PC-3 (cell line): ENCODE measurements around the gene RAB23. TPM values are rescaled to one million over a fixed set of nuclear protein-coding genes. Genes with fewer than 3 reads are reported as not detected.

ENCODE experiments used
- ATAC-seq: fragments of 200-7000 bp; cut with Tn5 transposase; 2 replicates; pipeline ENCODE4 v1.9.1; 2020; ENCODE audit warnings: mild to moderate bottlenecking, moderate library complexity
- BruUV-seq: library from RNA; stranded (reverse); fragments of 400-500 nt; replicated peaks from 2 replicates; lab custom pipeline; 2021; lab: Mats Ljungman, UMichigan
- CTCF ChIA-PET: fragments of 300-600 bp; sonication (Branson Sonifier 250); formaldehyde crosslinking; loops from one replicate; lab custom pipeline; 2022; ENCODE audit warnings: antibody characterized with exemption; lab: Charles Lee
- POLR2A ChIA-PET: fragments of 300-600 bp; sonication (Branson Sonifier 250); formaldehyde crosslinking; loops from one replicate; lab custom pipeline; 2022; ENCODE audit warnings: antibody characterized with exemption; ENCODE audit not compliant: unreplicated experiment; lab: Charles Lee
- DNase-seq: peaks from one replicate; pipeline ENCODE4 v3.0.0-alpha.2; 2015
- H2AFZ ChIP-seq: fragments of 300-600 bp; sonication (generic); 2 replicates; pipeline ENCODE4 v1.6.0; 2016; ENCODE audit warnings: antibody characterized with exemption, low read length
- H3F3A ChIP-seq: fragments of 300-600 bp; sonication (generic); one replicate; pipeline ENCODE4 v1.6.0; 2017; ENCODE audit warnings: antibody characterized with exemption, low read length, control low read depth, mild to moderate bottlenecking; ENCODE audit not compliant: unreplicated experiment
- H3K27ac ChIP-seq: fragments of 300-600 bp; sonication (generic); 2 replicates; pipeline ENCODE4 v1.5.1; 2016; ENCODE audit warnings: mild to moderate bottlenecking, low read length
- H3K27me3 ChIP-seq: fragments of 300-600 bp; sonication (generic); 2 replicates; pipeline ENCODE4 v1.6.1; 2016; ENCODE audit warnings: low read length, mixed read lengths
- H3K36me3 ChIP-seq: fragments of 300-600 bp; sonication (generic); 2 replicates; pipeline ENCODE4 v1.6.1; 2016; ENCODE audit warnings: low read depth, mixed run types, low read length, mixed read lengths
- H3K4me1 ChIP-seq: fragments of 300-600 bp; sonication (generic); 2 replicates; pipeline ENCODE4 v1.5.1; 2016; ENCODE audit warnings: low read length; ENCODE audit not compliant: insufficient read depth
- H3K4me2 ChIP-seq: fragments of 300-600 bp; sonication (generic); 2 replicates; pipeline ENCODE4 v1.6.0; 2016; ENCODE audit warnings: low read length
- H3K4me3 ChIP-seq: fragments of 300-600 bp; sonication (generic); 2 replicates; pipeline ENCODE4 v1.5.1; 2016; ENCODE audit warnings: mild to moderate bottlenecking, low read length, mixed read lengths
- H3K79me2 ChIP-seq: fragments of 300-600 bp; sonication (generic); 2 replicates; pipeline ENCODE4 v1.6.1; 2017; ENCODE audit warnings: low read length, mixed read lengths
- H3K9ac ChIP-seq: fragments of 300-600 bp; sonication (generic); 2 replicates; pipeline ENCODE4 v1.6.0; 2016; ENCODE audit warnings: mild to moderate bottlenecking, low read length
- H3K9me2 ChIP-seq: fragments of 300-600 bp; sonication (generic); replicated peaks from 2 replicates; pipeline ENCODE4 v1.6.1; 2016; ENCODE audit warnings: mixed run types, low read length, mixed read lengths
- H3K9me3 ChIP-seq: fragments of 300-600 bp; sonication (generic); 2 replicates; pipeline ENCODE4 v1.6.1; 2016; ENCODE audit warnings: low read length, mixed read lengths
- H4K20me1 ChIP-seq: fragments of 300-600 bp; sonication (generic); 2 replicates; pipeline ENCODE4 v1.6.1; 2016; ENCODE audit warnings: low read length, mixed read lengths
- CTCF ChIP-seq: fragments of 300-600 bp; sonication (generic); conservative IDR thresholded peaks from 2 replicates; pipeline ENCODE4 v1.5.1; 2017; ENCODE audit warnings: antibody characterized with exemption, low read depth, mild to moderate bottlenecking, low read length
- EZH2 ChIP-seq: fragments of 300-600 bp; sonication (generic); IDR thresholded peaks from one replicate; pipeline ENCODE4 v1.6.1; 2017; ENCODE audit warnings: antibody characterized with exemption, mild to moderate bottlenecking, low read length; ENCODE audit not compliant: unreplicated experiment
- EZH2phosphoT487 ChIP-seq: fragments of 300-600 bp; sonication (generic); IDR thresholded peaks from 2 replicates; pipeline ENCODE4 v1.6.1; 2018; ENCODE audit warnings: mild to moderate bottlenecking, antibody characterized with exemption, low read length, borderline replicate concordance
- intact Hi-C: fragments of 100-400 bp; cut with micrococcal nuclease; formaldehyde crosslinking; loops from 2 replicates; pipeline ENCODE4 v1.9.0; 2023
- total RNA-seq: library from RNA; depleted of rRNA; stranded (reverse); fragments of >200 nt; gene quantifications from 2 replicates; pipeline ENCODE4 v1.2.3, GENCODE V29; 2014

RAB23 gene
- total RNA-seq, 1 experiment from 2014 or later = 11.2 TPM

- Histone ChIP-seq H3K36me3 (no peaks in the 10 kb centered on the region), H3K4me3 (no peak overlapping the region), H3K4me1 (peaks cover 7% of the 10 kb centered on the region), H3K27ac (no peak overlapping the region), H2AFZ (no peak overlapping the region), H3K9me3 (no peaks in the 10 kb centered on the region), H3K4me2 (no peak overlapping the region), H3K79me2 (peaks cover 7% of the 10 kb centered on the region), H3K9ac (no peak overlapping the region), H3K27me3 (no peaks in the 10 kb centered on the region), H3F3A (no peaks in the 10 kb centered on the region), H4K20me1 (no peaks in the 10 kb centered on the region), H3K9me2 (no peaks in the 10 kb centered on the region)
- no TSS peak for BruUV-seq
- ChIA-PET CTCF (no interaction called here), POLR2A (no interaction called here)
- intact Hi-C loops = no loop called here
- TF ChIP-seq EZH2phosphoT487 = no peak
- TF ChIP-seq CTCF = no peak
- TF ChIP-seq EZH2 = no peak
- DNase-seq (no peak), ATAC-seq (no peak)
Measured at GRCh38 chr6:57226221-57226620, 4.1 kb upstream of the RAB23 start.

GRCh38 chr6:57224769-57225515, 2.8 kb upstream of the RAB23 start:
- H4K20me1 ChIP-seq = no peaks in the 10 kb centered on the region
- H3K4me2 ChIP-seq = no peak overlapping the region; the same call in 1 of the 2 replicates
- no peaks in the 10 kb centered on the region for H3K9me2 ChIP-seq
- intact Hi-C loops = no loop called here
- BruUV-seq = no TSS peak
- no peak overlapping the region for H3K9ac ChIP-seq
- peak; percentile 48 for DNase-seq
- no peaks in the 10 kb centered on the region for H3K36me3 ChIP-seq
- H3K27ac ChIP-seq = no peak overlapping the region
- no peak for ATAC-seq
- H3K9me3 ChIP-seq = no peaks in the 10 kb centered on the region
- ChIA-PET POLR2A (no interaction called here), CTCF (no interaction called here)
- peaks cover 19% of the 10 kb centered on the region for H3K79me2 ChIP-seq
- TF ChIP-seq EZH2phosphoT487 (no peak), EZH2 (no peak), CTCF (no peak)
- H3K4me3 ChIP-seq = no peak overlapping the region
- H3K4me1 ChIP-seq = peaks cover 7% of the 10 kb centered on the region
- H2AFZ ChIP-seq = no peak overlapping the region
- no peaks in the 10 kb centered on the region for H3F3A ChIP-seq
- no peaks in the 10 kb centered on the region for H3K27me3 ChIP-seq

GRCh38 chr6:57222743-57223077, 603 bp upstream of the RAB23 start:
- H3K4me1 ChIP-seq = peaks cover 7% of the 10 kb centered on the region
- TF ChIP-seq EZH2phosphoT487 (no peak), EZH2 (no peak), CTCF (no peak)
- H3K27me3 ChIP-seq = no peaks in the 10 kb centered on the region
- H3K4me3 ChIP-seq = peak overlapping the region; percentile 92
- H3K4me2 ChIP-seq = peak overlapping the region; percentile 92
- H4K20me1 ChIP-seq = no peaks in the 10 kb centered on the region
- no peaks in the 10 kb centered on the region for H3F3A ChIP-seq
- ChIA-PET POLR2A (no interaction called here), CTCF (no interaction called here)
- no peaks in the 10 kb centered on the region for H3K9me3 ChIP-seq
- no peaks in the 10 kb centered on the region for H3K36me3 ChIP-seq
- TSS peak; percentile 93 for BruUV-seq
- peak overlapping the region; percentile 93 for H2AFZ ChIP-seq
- no peak for ATAC-seq
- intact Hi-C loops = no loop called here
- no peak for DNase-seq
- no peak overlapping the region for H3K27ac ChIP-seq
- peaks cover 42% of the 10 kb centered on the region for H3K79me2 ChIP-seq
- H3K9me2 ChIP-seq = no peaks in the 10 kb centered on the region
- peak overlapping the region; percentile 88 for H3K9ac ChIP-seq
